ENCODE measurements around the gene GARIN1A.

Gene GARIN1A

DNA sequence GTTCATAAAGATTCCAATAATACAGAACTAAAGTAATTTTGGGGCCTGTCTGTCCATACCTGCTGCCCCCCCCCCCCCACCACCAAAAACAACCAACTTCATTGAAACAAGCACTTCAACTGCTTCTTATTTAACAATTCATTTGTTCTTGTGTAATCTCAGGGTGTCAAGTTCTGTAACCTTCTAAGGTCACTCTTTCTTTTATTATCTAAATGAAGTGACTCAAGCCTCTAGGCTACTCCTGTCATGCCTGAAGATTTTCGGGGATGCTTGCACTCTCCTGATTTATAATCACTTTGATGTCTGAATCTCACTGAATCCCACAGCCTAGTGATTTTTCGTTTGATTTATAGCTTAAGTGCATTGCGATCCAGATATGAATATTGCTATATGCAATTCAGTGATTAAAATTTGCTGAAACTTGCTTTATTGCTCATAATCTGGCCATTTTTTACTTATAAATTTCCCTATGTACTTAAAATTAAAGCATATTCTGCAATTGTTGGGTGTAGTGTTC is 27.2 kb downstream of the GARIN1A start:
- no peaks in the 10 kb centered on the region for H3K79me2 ChIP-seq (ENCODE audit: control insufficient read depth, insufficient read depth, low read length, unreplicated experiment)
- no peaks in the 10 kb centered on the region for H3K36me3 ChIP-seq (ENCODE audit: insufficient read depth, low read length)
- no peak overlapping the region for H3K27ac ChIP-seq (ENCODE audit: low read depth, low read length)
- H3K4me1 ChIP-seq (ENCODE audit: control insufficient read depth, insufficient read depth, low read length, unreplicated experiment): no peaks in the 10 kb centered on the region
- peaks cover 14% of the 10 kb centered on the region; the same call in 1 of the 2 replicates for H3K27me3 ChIP-seq (ENCODE audit: insufficient read depth, low read length)
- H3K4me3 ChIP-seq (ENCODE audit: low read depth, low read length): no peak overlapping the region
- no peak overlapping the region for H2AFZ ChIP-seq (ENCODE audit: low read length, unreplicated experiment)

DNA sequence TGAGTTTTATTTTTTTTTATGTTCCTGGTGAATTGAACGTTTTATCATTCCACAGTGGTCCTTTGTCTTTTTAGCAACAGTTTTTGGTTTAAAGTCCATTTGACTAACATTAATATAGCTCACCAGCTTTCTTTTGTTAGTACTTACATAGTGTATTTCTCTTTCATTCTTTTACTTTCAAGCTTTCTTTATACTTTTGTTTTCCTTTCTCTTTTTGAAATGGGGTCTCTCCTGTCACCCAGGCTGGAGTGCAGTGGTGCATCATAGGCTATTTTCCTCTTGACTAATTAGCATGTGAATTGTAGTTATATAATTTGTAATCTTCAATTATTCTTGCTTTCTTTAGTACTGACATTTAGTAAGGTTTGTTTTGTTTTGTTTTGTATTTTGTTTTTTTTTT is 27.8 kb downstream of the GARIN1A start:
- no peak overlapping the region for H3K27ac ChIP-seq (ENCODE audit: low read depth, low read length)
- H3K4me1 ChIP-seq (ENCODE audit: control insufficient read depth, insufficient read depth, low read length, unreplicated experiment): no peaks in the 10 kb centered on the region
- H3K4me3 ChIP-seq (ENCODE audit: low read depth, low read length): no peak overlapping the region
- H3K36me3 ChIP-seq (ENCODE audit: insufficient read depth, low read length): no peaks in the 10 kb centered on the region
- no peak overlapping the region for H2AFZ ChIP-seq (ENCODE audit: low read length, unreplicated experiment)
- H3K27me3 ChIP-seq (ENCODE audit: insufficient read depth, low read length): peaks cover 14% of the 10 kb centered on the region; the same call in 1 of the 2 replicates
- no peaks in the 10 kb centered on the region for H3K79me2 ChIP-seq (ENCODE audit: control insufficient read depth, insufficient read depth, low read length, unreplicated experiment)

GRCh38 chr7:128701062-128701785 is 29.1 kb downstream of the GARIN1A start:
- no peak overlapping the region for H3K4me3 ChIP-seq (ENCODE audit: low read depth, low read length)
- H2AFZ ChIP-seq (ENCODE audit: low read length, unreplicated experiment): no peak overlapping the region
- no peaks in the 10 kb centered on the region for H3K36me3 ChIP-seq (ENCODE audit: insufficient read depth, low read length)
- H3K4me1 ChIP-seq (ENCODE audit: control insufficient read depth, insufficient read depth, low read length, unreplicated experiment): no peaks in the 10 kb centered on the region
- H3K27ac ChIP-seq (ENCODE audit: low read depth, low read length): no peak overlapping the region
- H3K27me3 ChIP-seq (ENCODE audit: insufficient read depth, low read length): peaks cover 14% of the 10 kb centered on the region; the same call in 1 of the 2 replicates
- no peaks in the 10 kb centered on the region for H3K79me2 ChIP-seq (ENCODE audit: control insufficient read depth, insufficient read depth, low read length, unreplicated experiment)

GRCh38 chr7:128703609-128704241 is 31.6 kb downstream of the GARIN1A start:
- Histone ChIP-seq H3K36me3 (ENCODE audit: insufficient read depth, low read length) (no peaks in the 10 kb centered on the region), H3K27ac (ENCODE audit: low read depth, low read length) (no peak overlapping the region), H3K79me2 (ENCODE audit: control insufficient read depth, insufficient read depth, low read length, unreplicated experiment) (no peaks in the 10 kb centered on the region), H2AFZ (ENCODE audit: low read length, unreplicated experiment) (no peak overlapping the region), H3K27me3 (ENCODE audit: insufficient read depth, low read length) (peaks cover 5% of the 10 kb centered on the region; the same call in 1 of the 2 replicates), H3K4me1 (ENCODE audit: control insufficient read depth, insufficient read depth, low read length, unreplicated experiment) (no peaks in the 10 kb centered on the region), H3K4me3 (ENCODE audit: low read depth, low read length) (no peak overlapping the region)

GRCh38 chr7:128705891-128706333 is 33.8 kb downstream of the GARIN1A start:
- no peaks in the 10 kb centered on the region for H3K36me3 ChIP-seq (ENCODE audit: insufficient read depth, low read length)
- no peaks in the 10 kb centered on the region for H3K27me3 ChIP-seq (ENCODE audit: insufficient read depth, low read length)
- H2AFZ ChIP-seq (ENCODE audit: low read length, unreplicated experiment): no peak overlapping the region
- H3K79me2 ChIP-seq (ENCODE audit: control insufficient read depth, insufficient read depth, low read length, unreplicated experiment): no peaks in the 10 kb centered on the region
- no peak overlapping the region for H3K27ac ChIP-seq (ENCODE audit: low read depth, low read length)
- no peaks in the 10 kb centered on the region for H3K4me1 ChIP-seq (ENCODE audit: control insufficient read depth, insufficient read depth, low read length, unreplicated experiment)
- no peak overlapping the region for H3K4me3 ChIP-seq (ENCODE audit: low read depth, low read length)

DNA sequence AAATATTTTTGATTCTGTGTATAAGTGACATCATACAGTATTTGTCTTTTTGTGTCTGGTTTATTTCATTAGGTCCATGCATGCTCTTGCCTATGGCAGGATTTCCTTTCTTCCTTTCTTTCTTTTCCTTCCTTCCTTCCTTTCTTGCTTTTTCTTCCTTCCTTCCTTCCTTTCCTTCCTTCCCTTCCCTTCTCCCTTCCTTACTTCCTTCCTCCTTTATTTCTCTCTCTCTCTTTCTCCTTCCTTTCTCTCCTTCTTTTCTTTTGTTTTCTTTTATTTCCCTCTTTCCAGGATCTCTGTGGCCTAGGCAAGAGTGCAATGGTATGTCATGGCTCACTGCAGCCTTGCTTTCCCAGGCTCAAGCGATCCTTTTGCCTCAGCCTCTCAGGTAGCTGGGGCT is 35.7 kb downstream of the GARIN1A start:
- Histone ChIP-seq H3K79me2 (ENCODE audit: control insufficient read depth, insufficient read depth, low read length, unreplicated experiment) (no peaks in the 10 kb centered on the region), H3K4me1 (ENCODE audit: control insufficient read depth, insufficient read depth, low read length, unreplicated experiment) (no peaks in the 10 kb centered on the region), H2AFZ (ENCODE audit: low read length, unreplicated experiment) (no peak overlapping the region), H3K27ac (ENCODE audit: low read depth, low read length) (no peak overlapping the region), H3K36me3 (ENCODE audit: insufficient read depth, low read length) (no peaks in the 10 kb centered on the region), H3K4me3 (ENCODE audit: low read depth, low read length) (no peak overlapping the region), H3K27me3 (ENCODE audit: insufficient read depth, low read length) (no peaks in the 10 kb centered on the region)

DNA sequence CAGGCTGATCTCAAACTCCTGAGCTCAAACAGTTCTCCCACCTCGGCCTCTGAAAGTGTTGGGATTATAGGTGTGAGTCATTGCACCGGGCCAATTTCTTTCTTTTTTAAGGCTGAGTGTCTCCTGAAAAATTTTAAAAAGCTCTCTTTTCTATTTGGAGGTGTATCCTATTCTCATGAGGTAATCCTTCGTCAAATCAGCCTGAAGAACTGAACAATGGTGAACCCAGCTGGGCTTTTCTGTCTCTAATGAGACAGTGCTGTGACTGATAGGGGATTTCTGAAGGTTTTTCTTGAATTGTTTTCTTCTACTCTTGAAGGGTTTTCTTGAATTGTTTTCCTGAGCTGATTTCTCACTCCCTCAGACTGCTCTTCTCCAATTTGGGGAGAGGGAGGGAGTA is 36.1 kb downstream of the GARIN1A start:
- Histone ChIP-seq H3K27me3 (ENCODE audit: insufficient read depth, low read length) (no peaks in the 10 kb centered on the region), H2AFZ (ENCODE audit: low read length, unreplicated experiment) (no peak overlapping the region), H3K4me1 (ENCODE audit: control insufficient read depth, insufficient read depth, low read length, unreplicated experiment) (no peaks in the 10 kb centered on the region), H3K36me3 (ENCODE audit: insufficient read depth, low read length) (no peaks in the 10 kb centered on the region), H3K79me2 (ENCODE audit: control insufficient read depth, insufficient read depth, low read length, unreplicated experiment) (no peaks in the 10 kb centered on the region), H3K4me3 (ENCODE audit: low read depth, low read length) (no peak overlapping the region), H3K27ac (ENCODE audit: low read depth, low read length) (no peak overlapping the region)

DNA sequence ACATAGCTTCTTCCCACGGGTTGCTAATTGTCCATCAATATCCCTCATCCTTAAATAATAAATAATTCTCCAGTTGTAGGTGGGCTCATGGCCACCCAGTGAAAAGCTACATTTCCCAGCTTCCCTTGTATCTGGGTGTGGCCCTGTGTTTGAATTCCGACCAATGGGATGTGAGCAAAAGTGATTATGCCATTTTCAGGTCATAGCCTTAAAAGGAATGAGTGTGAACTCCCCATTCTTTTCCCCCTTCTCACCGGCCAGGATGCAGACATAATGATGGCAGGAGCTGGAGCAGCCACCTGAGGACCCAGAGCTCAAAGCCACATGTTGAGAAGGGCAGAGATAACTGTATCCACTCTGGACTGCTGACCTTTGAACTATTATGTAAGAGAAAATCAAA is 36.7 kb downstream of the GARIN1A start:
- H3K27ac ChIP-seq (ENCODE audit: low read depth, low read length): no peak overlapping the region
- H3K36me3 ChIP-seq (ENCODE audit: insufficient read depth, low read length): no peaks in the 10 kb centered on the region

GRCh38 chr7:128710481-128710880 is 38.4 kb downstream of the GARIN1A start:
- no peaks in the 10 kb centered on the region for H3K36me3 ChIP-seq (ENCODE audit: insufficient read depth, low read length)
- H3K27ac ChIP-seq (ENCODE audit: low read depth, low read length): no peak overlapping the region
- no peaks in the 10 kb centered on the region for H3K27me3 ChIP-seq (ENCODE audit: insufficient read depth, low read length)
- no peak overlapping the region for H3K4me3 ChIP-seq (ENCODE audit: low read depth, low read length)
- H2AFZ ChIP-seq (ENCODE audit: low read length, unreplicated experiment): no peak overlapping the region
- H3K4me1 ChIP-seq (ENCODE audit: control insufficient read depth, insufficient read depth, low read length, unreplicated experiment): no peaks in the 10 kb centered on the region
- H3K79me2 ChIP-seq (ENCODE audit: control insufficient read depth, insufficient read depth, low read length, unreplicated experiment): no peaks in the 10 kb centered on the region

More for the DNA sequence above, 36.7 kb downstream of the GARIN1A start:
- Histone ChIP-seq H3K27me3 (ENCODE audit: insufficient read depth, low read length) (no peaks in the 10 kb centered on the region), H3K4me3 (ENCODE audit: low read depth, low read length) (no peak overlapping the region), H3K4me1 (ENCODE audit: control insufficient read depth, insufficient read depth, low read length, unreplicated experiment) (no peaks in the 10 kb centered on the region), H3K79me2 (ENCODE audit: control insufficient read depth, insufficient read depth, low read length, unreplicated experiment) (no peaks in the 10 kb centered on the region), H2AFZ (ENCODE audit: low read length, unreplicated experiment) (no peak overlapping the region)

DNA sequence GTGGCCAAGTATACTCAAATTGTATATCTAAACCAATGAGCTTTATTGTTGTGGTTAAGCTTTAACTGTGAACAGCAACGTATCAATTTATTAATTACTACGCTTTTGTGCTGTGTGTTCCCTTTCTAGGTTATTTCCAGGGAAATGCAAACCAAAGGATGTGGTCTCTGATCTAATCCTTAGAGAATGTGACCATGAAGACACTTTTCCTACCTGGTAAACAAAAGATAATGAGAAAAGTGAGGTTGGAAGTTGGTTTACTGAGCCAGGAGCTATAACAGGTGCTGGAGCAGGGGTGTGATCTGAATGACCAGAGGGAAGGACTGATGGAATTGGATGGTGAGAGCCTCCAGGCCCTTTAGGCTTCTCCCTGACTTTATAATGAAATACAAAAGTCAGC is 41.7 kb downstream of the GARIN1A start:
- no peak overlapping the region for H2AFZ ChIP-seq (ENCODE audit: low read length, unreplicated experiment)
- H3K27me3 ChIP-seq (ENCODE audit: insufficient read depth, low read length): peaks cover 7% of the 10 kb centered on the region; the same call in 1 of the 2 replicates
- no peaks in the 10 kb centered on the region for H3K36me3 ChIP-seq (ENCODE audit: insufficient read depth, low read length)
- H3K79me2 ChIP-seq (ENCODE audit: control insufficient read depth, insufficient read depth, low read length, unreplicated experiment): no peaks in the 10 kb centered on the region
- H3K4me3 ChIP-seq (ENCODE audit: low read depth, low read length): no peak overlapping the region
- no peak overlapping the region for H3K27ac ChIP-seq (ENCODE audit: low read depth, low read length)
- no peaks in the 10 kb centered on the region for H3K4me1 ChIP-seq (ENCODE audit: control insufficient read depth, insufficient read depth, low read length, unreplicated experiment)

Measured in ACC112 (cell line).